ENCODE data around the gene LTN1. TPM values are rescaled to one million over a fixed set of nuclear protein-coding genes. Genes with fewer than 3 reads are reported as not detected.
A peak's percentile ranks its signal among the peaks of the same experiment; 100 is the strongest.

The LTN1 gene
- total and polyA plus RNA-seq, 4 experiments from 2014 or later = 9.7 to 39.5 (median 25.7) TPM

DNA sequence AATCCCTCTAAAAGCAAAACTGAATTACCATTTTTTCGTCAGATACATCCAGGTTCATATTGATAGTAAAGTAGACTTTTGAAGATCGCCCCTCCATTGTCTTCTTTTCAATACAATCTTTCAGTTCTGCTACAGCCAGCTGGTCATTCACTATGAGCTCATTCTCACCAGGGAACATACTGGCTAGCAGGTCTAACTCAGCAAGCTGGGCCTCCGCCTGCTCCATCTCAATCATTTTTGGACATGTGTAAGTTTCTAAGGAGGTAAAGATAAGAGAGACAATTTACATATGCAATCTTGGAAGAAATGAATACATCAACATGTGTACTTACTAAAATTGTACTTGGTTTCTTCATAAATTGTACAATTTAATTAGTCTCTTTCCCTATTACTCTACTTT lies 15.7 kb upstream of the LTN1 start:
- H3K27me3 ChIP-seq (ENCODE audit: insufficient read depth, low read length) = no peaks in the 10 kb centered on the region
- Mint-ChIP-seq H3K27ac (no peak overlapping the region), H3K27me3 (no peaks in the 10 kb centered on the region), H3K36me3 (peaks cover 0 to 13% of the 10 kb centered on the region in 2 donors), H3K4me3 (no peak overlapping the region), H3K4me1 (peaks cover 0 to 6% (median 0%) of the 10 kb centered on the region in 4 donors), H3K9me3 (no peaks in the 10 kb centered on the region)
- ChIA-PET CTCF (ENCODE audit: partially characterized antibody) (interaction anchor here (0.9 to 1.8 kb wide), 2 partner anchors 14 to 340 kb away, joined by 3 to 5 read pairs; no protein-coding TSS in a partner anchor), POLR2A (ENCODE audit: partially characterized antibody) (interaction anchor here (1.3 to 10.3 kb wide), 2 partner anchors 13 to 16 kb away, joined by 3 to 383 read pairs; partner anchors contain the start of genes LTN1, RWDD2B and USP16)
- H3K4me3 ChIP-seq (ENCODE audit: low read length in 2 of 2) = no peak overlapping the region
- no peak for DNase-seq
- H3K27ac ChIP-seq (ENCODE audit: low read depth, low read length) = no peak overlapping the region
- H3K9me3 ChIP-seq (ENCODE audit: control insufficient read depth in 1 of 2, low read length in 2 of 2) = no peaks in the 10 kb centered on the region
- H3K4me1 ChIP-seq (ENCODE audit: insufficient read depth, low read length) = peaks cover 5% of the 10 kb centered on the region
- intact Hi-C loops (cut with micrococcal nuclease) = no loop called here
- H3K36me3 ChIP-seq (ENCODE audit: insufficient read depth, low read length) = no peaks in the 10 kb centered on the region

DNA sequence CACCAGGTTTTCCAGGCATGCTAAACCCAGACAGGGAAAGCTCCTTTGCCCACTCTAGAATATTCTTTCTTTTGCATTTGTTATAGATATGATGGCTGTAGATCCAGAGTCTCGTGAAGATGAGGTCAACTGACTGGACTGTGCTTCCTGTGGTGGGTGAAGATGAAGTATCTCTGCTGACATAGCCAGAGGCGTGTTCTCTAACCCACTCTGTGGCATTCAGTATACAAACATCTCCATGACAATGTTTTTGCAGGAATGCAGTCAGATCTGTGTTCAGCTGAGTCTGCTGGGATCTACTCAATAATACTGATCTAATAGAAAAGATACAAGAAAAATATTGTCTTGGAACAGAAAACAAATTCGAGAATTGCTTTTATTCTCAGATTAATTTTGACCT lies 15.1 kb upstream of the LTN1 start:
- intact Hi-C loops (cut with micrococcal nuclease) = no loop called here
- Histone ChIP-seq H3K4me3 (ENCODE audit: low read length in 2 of 2) (no peak overlapping the region), H3K27me3 (ENCODE audit: insufficient read depth, low read length) (no peaks in the 10 kb centered on the region), H3K9me3 (ENCODE audit: control insufficient read depth in 1 of 2, low read length in 2 of 2) (no peaks in the 10 kb centered on the region), H3K27ac (ENCODE audit: low read depth, low read length) (no peak overlapping the region), H3K4me1 (ENCODE audit: insufficient read depth, low read length) (peaks cover 5% of the 10 kb centered on the region), H3K36me3 (ENCODE audit: insufficient read depth, low read length) (no peaks in the 10 kb centered on the region)
- no peaks in the 10 kb centered on the region for H3K9me3 Mint-ChIP-seq
- ChIA-PET POLR2A (ENCODE audit: partially characterized antibody) (interaction anchor here (10.3 kb wide), 1 partner anchor 13 kb away, joined by 383 read pairs; the partner anchor contains the start of genes RWDD2B and USP16), CTCF (ENCODE audit: partially characterized antibody) (interaction anchor here (0.9 kb wide), 1 partner anchor 340 kb away, joined by 3 read pairs; no protein-coding TSS in a partner anchor)
- H3K27ac Mint-ChIP-seq = no peak overlapping the region
- DNase-seq = no peak
- no peaks in the 10 kb centered on the region for H3K27me3 Mint-ChIP-seq
- H3K36me3 Mint-ChIP-seq = peaks cover 0 to 13% of the 10 kb centered on the region in 2 donors
- H3K4me1 Mint-ChIP-seq = peaks cover 0 to 8% (median under 1%) of the 10 kb centered on the region in 4 donors
- no peak overlapping the region for H3K4me3 Mint-ChIP-seq

DNA sequence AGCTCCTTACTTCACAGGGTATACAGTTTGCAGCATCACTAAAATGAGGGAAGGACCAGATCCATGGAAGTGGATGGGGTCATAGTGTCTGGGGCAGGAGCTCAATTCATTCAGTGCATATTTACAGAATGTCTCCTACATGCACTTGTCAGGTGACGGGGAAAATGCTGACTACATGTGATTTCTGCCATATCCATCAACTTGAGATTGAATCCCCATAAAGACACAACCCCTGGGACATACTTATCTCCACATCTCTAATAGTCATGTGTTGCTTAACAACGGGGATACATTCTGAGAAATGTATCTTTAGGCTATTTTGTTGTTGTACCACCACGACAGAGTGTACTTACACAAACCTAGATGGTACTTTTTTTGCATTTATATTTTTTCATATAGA lies 14.5 kb upstream of the LTN1 start:
- intact Hi-C loops (cut with micrococcal nuclease) = no loop called here
- H3K27me3 Mint-ChIP-seq = no peaks in the 10 kb centered on the region
- H3K36me3 Mint-ChIP-seq = peaks cover 0 to 16% of the 10 kb centered on the region in 2 donors
- H3K4me3 Mint-ChIP-seq = no peak overlapping the region
- ChIA-PET POLR2A (ENCODE audit: partially characterized antibody) (interaction anchor here (10.3 kb wide), 1 partner anchor 14 kb away, joined by 383 read pairs; the partner anchor contains the start of genes RWDD2B and USP16), CTCF (ENCODE audit: partially characterized antibody) (no interaction called here)
- peaks cover 8% of the 10 kb centered on the region for H3K4me1 ChIP-seq (ENCODE audit: insufficient read depth, low read length)
- H3K36me3 ChIP-seq (ENCODE audit: insufficient read depth, low read length) = no peaks in the 10 kb centered on the region
- DNase-seq = no peak
- no peak overlapping the region for H3K4me3 ChIP-seq (ENCODE audit: low read length in 2 of 2)
- H3K27ac ChIP-seq (ENCODE audit: low read depth, low read length) = no peak overlapping the region
- no peaks in the 10 kb centered on the region for H3K27me3 ChIP-seq (ENCODE audit: insufficient read depth, low read length)
- H3K4me1 Mint-ChIP-seq = peaks cover 0 to 14% (median 5%) of the 10 kb centered on the region in 4 donors
- peak overlapping the region in 1 of 7 donors; percentile 41 for H3K27ac Mint-ChIP-seq
- H3K9me3 ChIP-seq (ENCODE audit: control insufficient read depth in 1 of 2, low read length in 2 of 2) = no peaks in the 10 kb centered on the region
- no peaks in the 10 kb centered on the region for H3K9me3 Mint-ChIP-seq

DNA sequence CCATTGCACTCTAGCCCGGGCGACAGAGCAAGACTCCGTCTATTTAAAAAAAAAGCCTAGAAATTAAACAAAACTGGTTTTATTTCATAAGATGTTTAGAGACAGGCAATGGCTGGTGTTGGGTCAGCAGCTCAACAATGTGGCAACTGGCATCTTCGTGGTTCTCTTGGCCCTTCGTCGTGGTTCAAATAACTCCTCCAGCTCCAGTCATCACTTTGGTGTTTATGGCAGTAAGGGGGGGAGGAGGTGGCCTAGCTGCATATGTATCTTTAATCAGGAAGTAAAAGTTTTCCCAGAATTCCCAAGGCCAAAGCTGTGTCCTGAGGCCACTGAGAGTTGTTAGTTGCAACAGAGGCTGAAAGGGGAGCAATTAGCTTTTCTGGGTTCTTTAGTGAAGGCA lies 13.0 kb upstream of the LTN1 start:
- Histone ChIP-seq H3K27ac (ENCODE audit: low read depth, low read length) (no peak overlapping the region), H3K27me3 (ENCODE audit: insufficient read depth, low read length) (no peaks in the 10 kb centered on the region), H3K9me3 (ENCODE audit: control insufficient read depth in 1 of 2, low read length in 2 of 2) (no peaks in the 10 kb centered on the region), H3K4me3 (ENCODE audit: low read length in 2 of 2) (no peak overlapping the region), H3K4me1 (ENCODE audit: insufficient read depth, low read length) (peaks cover 8% of the 10 kb centered on the region), H3K36me3 (ENCODE audit: insufficient read depth, low read length) (no peaks in the 10 kb centered on the region)
- ChIA-PET POLR2A (ENCODE audit: partially characterized antibody) (interaction anchor here (0.7 to 10.3 kb wide), 3 partner anchors 13 to 22 kb away, joined by 3 to 383 read pairs (median 5); partner anchors contain the start of genes LTN1, RWDD2B and USP16), CTCF (ENCODE audit: partially characterized antibody) (no interaction called here)
- peaks cover 0 to 16% of the 10 kb centered on the region in 2 donors for H3K36me3 Mint-ChIP-seq
- H3K27me3 Mint-ChIP-seq = no peaks in the 10 kb centered on the region
- H3K4me1 Mint-ChIP-seq = peaks cover 2 to 14% (median 6%) of the 10 kb centered on the region in 4 donors
- DNase-seq = no peak
- peak overlapping the region in 2 of 7 donors; percentile 23 to 49 for H3K27ac Mint-ChIP-seq
- no peak overlapping the region for H3K4me3 Mint-ChIP-seq
- intact Hi-C loops (cut with micrococcal nuclease) = no loop called here
- H3K9me3 Mint-ChIP-seq = no peaks in the 10 kb centered on the region

DNA sequence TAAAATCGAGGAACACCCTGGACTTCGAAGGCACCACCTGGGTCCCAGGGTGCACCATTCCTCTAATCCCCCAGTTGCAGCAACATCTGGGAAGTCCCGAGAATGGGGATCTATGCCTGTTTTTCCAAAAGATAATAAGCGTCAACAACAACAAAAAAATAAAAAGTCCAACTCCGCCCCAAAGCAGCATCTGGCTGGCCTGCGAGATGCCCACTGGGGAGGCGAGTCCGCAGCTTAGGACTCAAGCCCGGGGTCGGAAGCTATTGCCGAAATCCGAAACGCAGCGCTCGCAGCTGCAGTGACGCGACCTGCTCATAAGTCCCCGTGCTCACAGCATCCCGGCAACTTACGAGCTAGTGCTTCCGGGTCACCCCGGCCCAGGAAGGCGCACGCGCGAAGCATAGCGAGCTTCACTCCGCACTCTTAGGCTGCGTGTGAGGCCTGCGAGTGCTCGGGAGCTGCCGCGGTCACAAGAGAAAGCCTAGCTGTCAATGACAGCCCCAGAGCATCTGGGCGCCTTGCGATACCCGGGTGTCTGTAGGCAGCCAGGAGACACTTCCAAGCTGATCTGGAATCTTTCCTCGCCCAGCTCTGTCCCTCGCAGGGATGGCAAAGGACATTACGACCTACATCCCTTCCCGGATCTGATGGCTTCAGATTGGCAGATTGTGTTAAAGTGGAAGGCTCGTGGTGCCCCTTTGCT lies 9.9 kb upstream of the LTN1 start:
- Mint-ChIP-seq H3K4me1 (peaks cover 2 to 14% (median 6%) of the 10 kb centered on the region in 4 donors), H3K4me3 (peak overlapping the region; percentile 89 to 95 (median 92)), H3K27ac (peak overlapping the region; percentile 98 to 99 (median 99)), H3K27me3 (no peaks in the 10 kb centered on the region), H3K9me3 (no peaks in the 10 kb centered on the region), H3K36me3 (peaks cover 0 to 5% of the 10 kb centered on the region in 2 donors)
- intact Hi-C loops (cut with micrococcal nuclease) = loop anchor here (1.0 kb wide), 4 partner anchors 9 to 71 kb away; partner anchors contain the start of genes CCT8, RWDD2B and USP16
- peak overlapping the region; percentile 95 for H3K27ac ChIP-seq (ENCODE audit: low read depth, low read length)
- CTCF ChIA-PET (ENCODE audit: partially characterized antibody) = interaction anchor here (0.9 to 2.8 kb wide), 9 partner anchors 10 to 74 kb away, joined by 3 to 16 read pairs (median 5); partner anchors contain the start of genes CCT8, LTN1, RWDD2B and USP16
- DNase-seq = peak; percentile 91 to 97 (median 95)
- peak overlapping the region; percentile 85 to 88 for H3K4me3 ChIP-seq (ENCODE audit: low read length in 2 of 2)
- peaks cover 8% of the 10 kb centered on the region for H3K4me1 ChIP-seq (ENCODE audit: insufficient read depth, low read length)
- H3K27me3 ChIP-seq (ENCODE audit: insufficient read depth, low read length) = no peaks in the 10 kb centered on the region
- H3K9me3 ChIP-seq (ENCODE audit: control insufficient read depth in 1 of 2, low read length in 2 of 2) = no peaks in the 10 kb centered on the region
- H3K36me3 ChIP-seq (ENCODE audit: insufficient read depth, low read length) = no peaks in the 10 kb centered on the region
- POLR2A ChIA-PET (ENCODE audit: partially characterized antibody) = interaction anchor here (0.6 to 10.3 kb wide), 18 partner anchors 9 to 447 kb away, joined by 3 to 383 read pairs (median 5); partner anchors contain the start of genes BACH1, CCT8, LTN1 and RWDD2B

DNA sequence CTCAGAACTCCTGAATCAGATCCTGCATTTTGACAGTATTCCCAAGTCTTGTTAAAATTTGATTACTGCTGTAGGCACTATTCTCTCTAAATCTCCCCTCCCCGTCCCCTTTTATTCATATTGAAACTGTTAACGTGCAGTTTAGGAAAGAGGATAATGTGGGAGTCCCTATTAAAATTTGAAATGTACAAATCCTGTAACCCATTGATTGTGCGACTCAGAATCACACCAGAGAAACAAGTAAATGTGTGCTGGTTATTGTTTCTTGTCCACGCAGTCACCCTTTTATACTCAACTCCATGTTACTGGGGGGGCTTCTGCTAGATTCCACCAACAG lies 584 bp upstream of the LTN1 start:
- POLR2A ChIA-PET (ENCODE audit: partially characterized antibody) = interaction anchor here (0.6 to 3.5 kb wide), 19 partner anchors 9 to 307 kb away, joined by 3 to 132 read pairs (median 4); partner anchors contain the start of genes BACH1, CCT8, RWDD2B and USP16
- intact Hi-C loops (cut with micrococcal nuclease) = loop anchor here (1.0 to 2.0 kb wide), 4 partner anchors 9 to 302 kb away; partner anchors contain the start of genes RWDD2B and USP16
- no peak for DNase-seq
- CTCF ChIA-PET (ENCODE audit: partially characterized antibody) = interaction anchor here (1.6 to 3.4 kb wide), 2 partner anchors 9 to 31 kb away, joined by 9 to 15 read pairs; partner anchors contain the start of gene USP16
- Mint-ChIP-seq H3K27ac (peak overlapping the region; percentile 85 to 100 (median 99)), H3K27me3 (no peaks in the 10 kb centered on the region), H3K36me3 (peaks cover 9 to 13% of the 10 kb centered on the region in 2 donors), H3K9me3 (peaks cover 0 to 2% (median 0%) of the 10 kb centered on the region in 8 donors), H3K4me3 (peak overlapping the region; percentile 90 to 98 (median 96)), H3K4me1 (peaks cover 24 to 49% (median 36%) of the 10 kb centered on the region in 4 donors)
- Histone ChIP-seq H3K27me3 (ENCODE audit: insufficient read depth, low read length) (no peaks in the 10 kb centered on the region), H3K27ac (ENCODE audit: low read depth, low read length) (peak overlapping the region; percentile 82), H3K4me1 (ENCODE audit: insufficient read depth, low read length) (peaks cover 31% of the 10 kb centered on the region), H3K36me3 (ENCODE audit: insufficient read depth, low read length) (no peaks in the 10 kb centered on the region), H3K9me3 (ENCODE audit: control insufficient read depth in 1 of 2, low read length in 2 of 2) (no peaks in the 10 kb centered on the region), H3K4me3 (ENCODE audit: low read length in 2 of 2) (peak overlapping the region; percentile 8 to 98)

Measured in CD4-positive, alpha-beta memory T cell (primary cell).